B cell (primary cell): ENCODE results near the gene CDK10. TPM values are rescaled to one million over a fixed set of nuclear protein-coding genes. Genes with fewer than 3 reads are reported as not detected.
A peak's percentile ranks its signal among the peaks of the same experiment; 100 is the strongest.

Experiments used
- ATAC-seq: fragments of 200-7000 bp; cut with Tn5 transposase; one replicate; pipeline ENCODE4 v1.10.0; 2021; ENCODE audit warnings: low read depth, mild to moderate bottlenecking, moderate number of reproducible peaks, moderate library complexity
- CTCF ChIA-PET: fragments of 350-600 bp; sonication (Branson Sonifier 250); formaldehyde crosslinking; loops from one replicate; lab custom pipeline; 2021; ENCODE audit warnings: antibody characterized with exemption, inconsistent platforms; lab: Charles Lee
- POLR2A ChIA-PET: fragments of 350-600 bp; sonication (Branson Sonifier 250); formaldehyde crosslinking; loops from one replicate; lab custom pipeline; 2021; ENCODE audit warnings: antibody characterized with exemption; lab: Charles Lee
- DNase-seq: peaks from one replicate; pipeline ENCODE4 v3.0.0; 2013
- H2AFZ ChIP-seq: 2 replicates; pipeline ENCODE4 v1.6.1; 2012; ENCODE audit warnings: mild to moderate bottlenecking, low read depth, low read length; ENCODE audit not compliant: insufficient read depth, poor library complexity, severe bottlenecking
- H3K27ac ChIP-seq, 2 donors: 1 replicate in 1 of 2; 2 replicates in 1 of 2; pipeline ENCODE4 v1.5.1; 2012 to 2013; ENCODE audit warnings: low read length in 2 of 2, mild to moderate bottlenecking in 2 of 2, moderate library complexity in 1 of 2
- H3K27me3 ChIP-seq, 4 experiments: fragments of 200-600 bp in 1 of 4; sonication (generic) in 1 of 4; replicated peaks in 1 of 4; 1 replicate in 2 of 4; 2 replicates in 2 of 4; pipeline versions ENCODE4 v1.6.1 to v1.7.0; 2013 to 2016; ENCODE audit warnings: low read length in 3 of 4, mild to moderate bottlenecking in 2 of 4, mixed read lengths in 1 of 4, moderate library complexity in 1 of 4; ENCODE audit not compliant: insufficient read depth in 4 of 4, control insufficient read depth in 3 of 4; ENCODE audit errors: control extremely low read depth in 1 of 4
- H3K36me3 ChIP-seq, 2 experiments: replicated peaks in 1 of 2; 1 replicate in 1 of 2; 2 replicates in 1 of 2; pipeline versions ENCODE4 v1.6.1 to v1.7.1; 2013; ENCODE audit warnings: low read length in 1 of 2; ENCODE audit not compliant: insufficient read depth in 2 of 2, control insufficient read depth in 1 of 2; ENCODE audit errors: control extremely low read depth in 1 of 2, extremely low read depth in 1 of 2
- H3K4me1 ChIP-seq, 2 donors: fragments of 200-600 bp in 1 of 2; sonication (generic) in 1 of 2; 1 replicate in 1 of 2; 2 replicates in 1 of 2; pipeline versions ENCODE4 v1.5.1 to v1.6.1; 2013 to 2017; ENCODE audit warnings: low read length in 2 of 2; ENCODE audit not compliant: control insufficient read depth in 2 of 2, insufficient read depth in 2 of 2
- H3K4me2 ChIP-seq: replicated peaks from 2 replicates; pipeline ENCODE3; 2012; ENCODE audit warnings: mild to moderate bottlenecking, low read depth, low read length; ENCODE audit not compliant: poor library complexity, severe bottlenecking
- H3K4me3 ChIP-seq, 5 experiments: fragments of 200-600 bp in 1 of 5; sonication (generic) in 1 of 5; 1 replicate in 3 of 5; 2 replicates in 2 of 5; pipeline versions ENCODE4 v1.5.1 to v1.7.0; 2011 to 2016; ENCODE audit warnings: low read length in 4 of 5, mild to moderate bottlenecking in 4 of 5, low read depth in 2 of 5, control low read depth in 1 of 5, moderate library complexity in 1 of 5; ENCODE audit not compliant: insufficient read depth in 1 of 5; ENCODE audit errors: control extremely low read depth in 1 of 5, extremely low read depth in 1 of 5
- H3K79me2 ChIP-seq: fragments of 200-600 bp; sonication (generic); one replicate; pipeline ENCODE4 v1.6.0; 2016; ENCODE audit warnings: low read length; ENCODE audit not compliant: control insufficient read depth, insufficient read depth
- H3K9ac ChIP-seq: fragments of 200-600 bp; sonication (generic); 2 replicates; pipeline ENCODE4 v1.6.1; 2017; ENCODE audit warnings: mild to moderate bottlenecking, low read length, moderate library complexity
- H3K9me3 ChIP-seq, 3 donors: one replicate each; pipeline versions ENCODE4 v1.6.1 to v1.7.1; 2013; ENCODE audit warnings: low read length in 2 of 3; ENCODE audit not compliant: control insufficient read depth in 2 of 3, insufficient read depth in 1 of 3; ENCODE audit errors: control extremely low read depth in 1 of 3
- H4K20me1 ChIP-seq: 2 replicates; pipeline ENCODE4 v1.6.0; 2012; ENCODE audit warnings: mild to moderate bottlenecking, low read length; ENCODE audit not compliant: insufficient read depth, control insufficient read depth, poor library complexity, severe bottlenecking
- H3K27ac Mint-ChIP-seq: one replicate; pipeline ENCODE4 v1.8.0; 2021; ENCODE audit warnings: mixed read lengths
- H3K27me3 Mint-ChIP-seq: one replicate; pipeline ENCODE4 v1.8.0; 2021; ENCODE audit warnings: mixed read lengths
- H3K4me1 Mint-ChIP-seq: one replicate; pipeline ENCODE4 v1.8.0; 2021; ENCODE audit warnings: mixed read lengths
- H3K4me3 Mint-ChIP-seq: one replicate; pipeline ENCODE4 v1.8.0; 2021; ENCODE audit warnings: mixed read lengths
- H3K9me3 Mint-ChIP-seq: one replicate; pipeline ENCODE4 v1.8.0; 2022; ENCODE audit warnings: mixed read lengths; ENCODE audit not compliant: insufficient read depth
- EZH2 ChIP-seq: IDR thresholded peaks from 2 replicates; pipeline ENCODE4 v1.6.1; 2012; ENCODE audit warnings: borderline replicate concordance, low read depth, mild to moderate bottlenecking, moderate library complexity, low read length; ENCODE audit not compliant: insufficient read depth, poor library complexity, severe bottlenecking
- WGBS: methylation state at CpG from one replicate; pipeline ENCODE4 v1.1.5; 2013; ENCODE audit warnings: missing lambda C conversion rate; ENCODE audit not compliant: insufficient coverage; 5-methylcytosine and 5-hydroxymethylcytosine counted together
- intact Hi-C: fragments of 100-400 bp; cut with micrococcal nuclease; formaldehyde crosslinking; loops from one replicate; pipeline ENCODE4 v1.10.0; 2022
- polyA plus RNA-seq: library from polyadenylated mRNA; depleted of rRNA; stranded (reverse); fragments of >200 nt; gene quantifications from 2 replicates; pipeline ENCODE4 v1.2.3, GENCODE V29; 2012
- total RNA-seq, 2 donors: library from RNA; stranded (reverse); fragments of 120-200 nt in 1 of 2; gene quantifications; 1 replicate in 1 of 2; 2 replicates in 1 of 2; pipeline versions ENCODE4 v1.2.3 to v1.2.4, GENCODE V29; 2013 to 2022
- TF ChIP-seq, protein P1 (sequence below): fragments of 200-600 bp; IDR thresholded peaks from one replicate; pipeline ENCODE4 v1.8.0; 2022; ENCODE audit warnings: antibody characterized with exemption, mild to moderate bottlenecking

CDK10 gene
- total and polyA plus RNA-seq, 2 donors (not counting 1 experiment from before 2014, with no cell fraction given), result 114 to 145 TPM

DNA sequence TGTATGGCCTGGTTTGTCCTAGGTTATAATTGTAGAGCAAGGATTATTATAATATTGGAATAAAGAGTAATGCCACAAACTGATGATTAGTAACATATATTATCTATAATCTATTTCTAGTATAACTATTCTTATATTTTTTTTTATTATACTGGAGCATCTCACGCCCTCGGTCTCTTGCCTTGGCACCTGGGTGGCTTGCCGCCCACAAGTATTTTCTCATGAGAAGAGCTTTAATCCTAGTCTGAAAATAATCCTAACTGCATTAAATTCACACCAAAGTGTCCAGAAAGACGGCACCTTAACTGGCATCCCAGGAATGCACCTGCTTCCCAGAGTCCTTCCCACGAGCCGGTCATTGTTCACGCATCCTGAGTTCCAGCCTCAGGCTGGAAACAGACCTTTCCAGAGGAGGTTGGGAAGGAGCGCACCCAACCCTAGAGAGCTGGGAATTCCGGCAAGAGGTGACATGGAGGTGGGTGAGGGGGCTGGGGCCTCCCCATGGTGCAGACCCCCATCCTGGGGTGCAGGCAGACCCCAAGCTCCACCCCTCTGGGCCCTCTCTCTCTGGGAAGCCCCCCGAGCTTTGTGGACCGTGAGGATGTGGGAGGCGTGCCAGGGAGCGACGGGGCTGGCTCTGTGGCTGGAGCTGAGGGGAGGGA, 44.9 kb upstream of the CDK10 start:
- no peak overlapping the region for H3K4me3 Mint-ChIP-seq
- no peaks in the 10 kb centered on the region for H3K79me2 ChIP-seq
- no peak overlapping the region for H2AFZ ChIP-seq
- no peak overlapping the region for H3K4me3 ChIP-seq
- TF ChIP-seq, protein P1, sequence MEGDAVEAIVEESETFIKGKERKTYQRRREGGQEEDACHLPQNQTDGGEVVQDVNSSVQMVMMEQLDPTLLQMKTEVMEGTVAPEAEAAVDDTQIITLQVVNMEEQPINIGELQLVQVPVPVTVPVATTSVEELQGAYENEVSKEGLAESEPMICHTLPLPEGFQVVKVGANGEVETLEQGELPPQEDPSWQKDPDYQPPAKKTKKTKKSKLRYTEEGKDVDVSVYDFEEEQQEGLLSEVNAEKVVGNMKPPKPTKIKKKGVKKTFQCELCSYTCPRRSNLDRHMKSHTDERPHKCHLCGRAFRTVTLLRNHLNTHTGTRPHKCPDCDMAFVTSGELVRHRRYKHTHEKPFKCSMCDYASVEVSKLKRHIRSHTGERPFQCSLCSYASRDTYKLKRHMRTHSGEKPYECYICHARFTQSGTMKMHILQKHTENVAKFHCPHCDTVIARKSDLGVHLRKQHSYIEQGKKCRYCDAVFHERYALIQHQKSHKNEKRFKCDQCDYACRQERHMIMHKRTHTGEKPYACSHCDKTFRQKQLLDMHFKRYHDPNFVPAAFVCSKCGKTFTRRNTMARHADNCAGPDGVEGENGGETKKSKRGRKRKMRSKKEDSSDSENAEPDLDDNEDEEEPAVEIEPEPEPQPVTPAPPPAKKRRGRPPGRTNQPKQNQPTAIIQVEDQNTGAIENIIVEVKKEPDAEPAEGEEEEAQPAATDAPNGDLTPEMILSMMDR, result peak; percentile 12
- TF ChIP-seq EZH2, result no peak
- ChIA-PET CTCF (interaction anchor here (1.4 to 1.8 kb wide), 3 partner anchors 8 to 39 kb away, joined by 3 to 6 read pairs (median 4); no protein-coding TSS in a partner anchor), POLR2A (no interaction called here)
- H3K36me3 ChIP-seq, result peaks cover 3 to 19% of the 10 kb centered on the region in 2 experiments
- H3K4me1 ChIP-seq, result peaks cover 0 to 6% of the 10 kb centered on the region in 2 donors
- WGBS, result 52% methylated on average over 9 of the region's 14 CpGs
- no peaks in the 10 kb centered on the region for H3K9me3 ChIP-seq
- intact Hi-C loops, result no loop called here
- no peak overlapping the region for H3K27ac Mint-ChIP-seq
- no peaks in the 10 kb centered on the region for H3K27me3 Mint-ChIP-seq
- H4K20me1 ChIP-seq, result no peaks in the 10 kb centered on the region
- H3K4me1 Mint-ChIP-seq, result peaks cover 9% of the 10 kb centered on the region
- ATAC-seq, result no peak
- no peaks in the 10 kb centered on the region for H3K27me3 ChIP-seq
- no peak overlapping the region for H3K9ac ChIP-seq
- no peak for DNase-seq
- H3K4me2 ChIP-seq, result peak overlapping the region; percentile 62
- H3K9me3 Mint-ChIP-seq, result no peaks in the 10 kb centered on the region
- H3K27ac ChIP-seq, result no peak overlapping the region

GRCh38 chr16:89642574-89642973, 43.9 kb upstream of the CDK10 start:
- H3K9me3 Mint-ChIP-seq, result no peaks in the 10 kb centered on the region
- no peak overlapping the region for H3K4me3 ChIP-seq
- H3K36me3 ChIP-seq, result peaks cover 3 to 27% of the 10 kb centered on the region in 2 experiments
- no peaks in the 10 kb centered on the region for H3K27me3 Mint-ChIP-seq
- H3K27ac ChIP-seq, result no peak overlapping the region
- H4K20me1 ChIP-seq, result peaks cover 4% of the 10 kb centered on the region
- intact Hi-C loops, result no loop called here
- H2AFZ ChIP-seq, result no peak overlapping the region
- POLR2A ChIA-PET, result no interaction called here
- peaks cover 9% of the 10 kb centered on the region for H3K4me1 Mint-ChIP-seq
- CTCF ChIA-PET, result interaction anchor here (1.0 kb wide), 1 partner anchor 28 kb away, joined by 3 read pairs; no protein-coding TSS in a partner anchor
- H3K9me3 ChIP-seq, result no peaks in the 10 kb centered on the region
- H3K4me1 ChIP-seq, result peaks cover 0 to 6% of the 10 kb centered on the region in 2 donors
- no peak overlapping the region for H3K27ac Mint-ChIP-seq
- H3K27me3 ChIP-seq, result no peaks in the 10 kb centered on the region
- TF ChIP-seq, protein P1, result no peak
- TF ChIP-seq EZH2, result no peak
- DNase-seq, result no peak
- WGBS, result 89% methylated on average over 11 of the region's 13 CpGs
- H3K9ac ChIP-seq, result no peak overlapping the region
- no peak for ATAC-seq
- H3K79me2 ChIP-seq, result no peaks in the 10 kb centered on the region
- no peak overlapping the region for H3K4me3 Mint-ChIP-seq
- H3K4me2 ChIP-seq, result no peak overlapping the region
